GM19468 (cell line): ENCODE measurements around the gene SLC17A6.

Experiments used
- ATAC-seq: cut with Tn5 transposase; IDR thresholded peaks from one replicate; pipeline ENCODE4 v1.9.1; 2021; ENCODE audit warnings: mild to moderate bottlenecking, moderate library complexity, moderate number of reproducible peaks; ENCODE audit not compliant: unreplicated experiment; ENCODE audit errors: extremely low read depth

SLC17A6 gene

DNA sequence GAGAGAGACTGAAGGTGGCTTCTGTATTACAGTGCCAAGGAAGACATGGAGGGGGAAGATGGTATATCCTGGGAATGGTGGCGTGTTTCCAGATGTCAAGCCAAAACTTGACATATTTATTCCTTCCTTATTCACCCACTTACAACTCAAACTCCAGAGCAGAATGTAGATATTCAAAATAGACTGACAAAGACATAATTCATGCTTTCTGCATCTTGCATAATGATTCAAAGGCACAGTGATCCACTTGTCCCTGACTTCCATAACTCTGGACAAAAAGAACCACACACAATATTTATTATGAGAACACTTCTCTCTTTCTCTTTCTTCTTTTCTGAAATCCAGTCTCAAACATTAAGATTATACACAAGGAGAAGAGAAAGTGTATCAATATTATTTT is 48.9 kb downstream of the SLC17A6 start:
- no peak for ATAC-seq

- ATAC-seq, result no peak
These were observed 51.5 kb downstream of the SLC17A6 start for GRCh38 chr11:22389526-22390282.

- no peak for ATAC-seq
These were observed 52.1 kb downstream of the SLC17A6 start for GRCh38 chr11:22390283-22390655.

DNA sequence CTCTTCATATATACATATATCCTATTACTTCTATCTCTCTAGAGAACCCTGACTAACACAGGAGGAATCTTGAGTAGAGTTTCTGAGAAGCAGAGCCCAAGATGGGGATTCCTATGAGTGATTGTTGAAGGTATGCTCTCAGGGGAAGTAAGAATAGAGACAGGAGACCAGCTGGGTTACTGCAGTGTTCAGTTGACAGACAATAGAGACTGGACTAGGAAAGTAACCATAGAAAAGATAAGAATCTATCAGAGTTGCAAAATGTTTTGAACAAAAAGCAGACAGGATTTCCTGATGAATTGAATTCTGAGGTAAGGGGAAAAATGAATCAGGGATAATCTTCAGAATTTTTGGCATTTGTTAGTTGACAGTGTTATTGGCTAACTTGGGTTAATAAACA is 54.4 kb downstream of the SLC17A6 start:
- ATAC-seq, result no peak

DNA sequence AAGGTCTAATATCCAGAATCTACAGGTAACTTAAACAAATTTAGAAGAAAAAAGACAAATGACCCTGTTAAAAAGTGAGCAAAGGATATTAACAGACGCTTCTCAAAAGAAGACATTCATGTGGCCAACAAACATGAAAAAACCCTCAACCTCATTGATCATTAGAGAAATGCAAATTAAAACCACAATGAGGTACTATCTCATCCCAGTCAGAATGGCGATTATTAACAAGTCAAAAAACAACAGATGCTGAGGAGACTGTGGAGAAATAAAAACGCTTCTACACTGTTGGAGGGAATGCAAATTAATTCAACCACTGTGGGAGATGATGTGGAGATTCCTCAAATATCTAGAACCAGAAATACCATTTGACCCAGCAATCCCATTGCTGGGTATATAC is 67.2 kb downstream of the SLC17A6 start:
- ATAC-seq, result no peak

DNA sequence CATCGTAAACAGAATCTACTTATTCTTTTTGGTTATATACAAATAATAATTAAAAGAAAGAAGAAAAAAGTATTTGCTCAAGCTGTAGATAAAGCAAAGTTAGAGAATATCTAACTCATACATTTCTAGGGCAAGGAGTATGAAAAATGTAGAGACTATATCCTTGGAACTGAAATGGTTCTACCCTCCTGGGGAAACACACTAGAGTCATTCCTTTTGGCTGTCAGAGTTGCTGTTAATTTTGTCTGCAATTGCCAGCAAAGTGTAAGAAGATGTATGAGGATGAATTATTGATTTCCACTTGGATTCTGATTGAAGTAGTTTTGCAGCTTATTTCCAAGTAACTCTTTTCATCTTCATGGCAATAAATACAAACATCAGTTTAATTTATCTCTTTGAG is 69.1 kb downstream of the SLC17A6 start:
- no peak for ATAC-seq

DNA sequence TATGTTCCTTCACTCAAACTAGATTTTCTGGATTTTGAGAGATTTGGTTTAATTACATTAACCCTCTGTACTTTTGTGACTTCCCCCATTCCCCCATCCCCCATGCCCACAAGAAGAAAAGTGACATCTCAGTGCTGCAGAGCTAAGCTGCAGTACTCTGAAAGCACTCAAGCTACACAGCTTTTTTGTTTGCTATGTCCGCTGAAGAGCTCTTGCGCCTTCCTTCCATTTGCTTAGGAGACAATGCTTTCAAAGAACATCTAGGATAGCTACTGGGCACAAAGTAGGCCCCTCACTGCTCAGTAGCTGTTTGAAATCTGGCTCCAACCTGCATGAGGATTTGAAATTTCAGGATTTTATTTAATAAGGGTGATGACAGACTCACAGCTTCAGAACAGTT is 69.7 kb downstream of the SLC17A6 start:
- no peak for ATAC-seq

GRCh38 chr11:22415476-22415875 is 77.3 kb downstream of the SLC17A6 start:
- ATAC-seq, result no peak

GRCh38 chr11:22416462-22416861 is 78.3 kb downstream of the SLC17A6 start:
- ATAC-seq, result no peak

- no peak for ATAC-seq
These were observed 88.7 kb downstream of the SLC17A6 start for GRCh38 chr11:22426915-22427314.
